Activated CD4-positive, alpha-beta T cell treated with anti-CD3 and anti-CD28 coated beads, Interleukin-2, amount 50 U/mL, for 48 hours (primary cell): ENCODE measurements around the gene XAB2.

Source experiments
- DNase-seq, 2 experiments: peaks; one replicate each; pipeline ENCODE4 v3.0.0-alpha.2; 2020

The XAB2 gene

GRCh38 chr19:7575434-7576040 lies 53.8 kb downstream of the XAB2 start:
- no peak for DNase-seq

- DNase-seq, result no peak
These were observed 58.6 kb downstream of the XAB2 start for GRCh38 chr19:7570761-7571160.
